OCI-M2 (cell line): ENCODE data around the gene RETN.

Source experiments
- DNase-seq: peaks from one replicate; lab custom pipeline; 2025; ENCODE audit not compliant: unreplicated experiment; lab: John Stamatoyannopoulos, UW

The RETN gene, protein sequence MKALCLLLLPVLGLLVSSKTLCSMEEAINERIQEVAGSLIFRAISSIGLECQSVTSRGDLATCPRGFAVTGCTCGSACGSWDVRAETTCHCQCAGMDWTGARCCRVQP

DNA sequence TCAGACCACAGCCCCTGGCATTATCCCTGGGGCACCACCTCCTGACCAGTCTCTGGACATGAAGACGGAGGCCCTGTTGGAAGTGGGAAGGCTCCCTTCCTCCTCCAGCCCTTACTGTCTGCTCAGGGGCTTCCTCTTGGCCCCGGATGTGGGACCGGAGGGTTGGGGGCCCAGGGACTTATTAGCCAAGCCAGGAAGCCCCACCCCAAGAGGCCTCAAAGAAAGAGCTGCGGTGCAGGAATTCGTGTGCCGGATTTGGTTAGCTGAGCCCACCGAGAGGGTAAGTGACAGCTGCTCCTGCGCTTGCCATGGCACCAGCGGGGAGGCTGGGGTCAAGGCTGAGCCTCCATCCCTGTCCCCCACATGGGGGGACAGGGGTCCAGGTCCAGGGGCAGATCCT is at the start of gene RETN:
Gene RETN, plus strand, starts transcription at position 208 of the 400 bp plus-strand sequence. CDS start 278 bp downstream, outside the sequence.
- no peak for DNase-seq

DNA sequence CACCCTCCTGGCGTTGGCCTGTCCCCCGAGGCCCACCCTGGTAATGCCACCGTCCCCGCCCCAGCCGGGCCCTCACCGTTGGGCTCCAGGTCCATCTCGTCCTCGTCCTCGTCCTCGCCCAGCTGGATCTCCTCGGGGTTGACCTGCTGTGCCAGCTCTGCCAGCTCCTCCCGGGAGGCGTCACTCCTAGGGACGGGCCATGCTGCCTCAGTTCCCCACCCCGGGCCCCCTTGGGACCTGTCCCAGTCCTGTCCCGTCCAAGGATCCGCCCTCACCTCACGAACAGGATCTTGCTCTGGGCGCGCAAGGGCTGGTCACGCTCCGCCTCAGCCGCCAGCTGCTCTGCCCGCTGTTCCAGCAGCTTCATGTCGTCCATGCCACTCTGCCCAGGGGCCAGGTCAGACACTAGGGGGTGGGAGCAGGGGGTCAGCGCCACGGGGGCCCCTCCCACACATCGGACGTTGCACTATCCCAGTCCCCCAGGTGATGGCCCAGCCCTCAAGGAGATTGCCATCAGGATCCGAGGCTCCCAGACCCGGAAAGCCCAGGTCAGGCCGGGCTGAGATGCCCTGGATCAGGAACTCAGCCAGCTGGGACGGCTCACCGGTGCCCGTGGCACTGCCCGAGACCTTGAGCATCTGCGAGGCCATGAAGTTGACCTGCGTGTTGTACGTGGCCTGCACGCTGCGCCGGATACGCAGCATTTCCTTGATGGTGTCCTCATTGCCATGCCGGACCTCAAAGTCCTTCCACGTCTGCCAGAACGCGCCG is 49.0 kb upstream of the RETN start:
- DNase-seq: no peak

GRCh38 chr19:7620442-7621412 is 48.1 kb upstream of the RETN start:
- DNase-seq: no peak

- no peak for DNase-seq
Measured at GRCh38 chr19:7622933-7623685, 45.7 kb upstream of the RETN start.

- DNase-seq: no peak
Measured at GRCh38 chr19:7623725-7624603, 44.9 kb upstream of the RETN start.

DNA sequence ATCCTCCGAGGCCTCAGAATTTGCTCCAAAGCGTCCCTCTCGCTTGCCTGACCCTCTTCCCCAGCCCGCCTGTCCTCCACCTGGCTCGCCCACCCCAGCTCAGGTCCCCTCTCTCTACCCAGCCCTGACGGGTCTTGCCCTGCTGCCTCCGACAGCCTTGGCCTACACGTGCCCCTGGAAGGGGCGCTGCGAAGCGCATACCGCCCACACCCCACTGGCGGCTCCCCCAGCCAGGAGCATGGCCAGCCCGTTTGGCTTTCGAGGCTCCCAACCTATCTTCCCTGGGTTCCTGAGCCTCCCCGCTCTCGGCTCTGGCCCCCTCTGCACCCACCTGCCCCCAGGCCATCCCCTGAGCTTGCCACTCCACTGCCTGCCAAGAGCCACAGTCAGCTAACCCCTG is 44.0 kb upstream of the RETN start:
- DNase-seq: no peak

DNA sequence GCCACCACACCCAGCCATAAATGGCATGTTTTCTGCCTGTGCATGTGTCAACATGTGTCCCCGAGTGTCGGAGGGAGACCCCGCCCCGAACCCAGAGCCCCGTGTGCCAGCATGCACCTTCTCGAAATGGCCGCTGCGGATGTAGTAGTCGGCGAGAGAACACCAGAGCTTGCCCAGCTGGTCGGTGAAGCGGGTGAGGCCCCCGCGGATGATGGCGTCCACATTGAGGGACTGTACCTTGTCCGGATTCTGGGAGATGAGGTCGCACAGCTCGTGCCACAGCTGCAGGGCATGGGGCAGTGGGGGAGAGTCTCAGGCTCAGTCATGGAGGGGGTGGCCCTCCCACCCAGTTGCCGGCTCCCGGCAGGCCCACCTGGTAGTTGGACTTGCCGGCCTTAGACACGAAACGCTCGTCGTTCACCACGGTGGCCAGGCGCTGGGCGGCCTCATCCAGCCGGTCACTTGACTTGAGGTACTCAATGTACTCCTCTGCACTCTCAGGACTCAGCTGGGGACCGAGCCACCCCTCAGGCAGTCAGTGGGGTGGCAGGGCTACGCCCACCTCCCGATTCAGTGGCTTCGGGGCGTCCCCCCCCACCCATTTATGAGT is 43.0 kb upstream of the RETN start:
- no peak for DNase-seq

DNA sequence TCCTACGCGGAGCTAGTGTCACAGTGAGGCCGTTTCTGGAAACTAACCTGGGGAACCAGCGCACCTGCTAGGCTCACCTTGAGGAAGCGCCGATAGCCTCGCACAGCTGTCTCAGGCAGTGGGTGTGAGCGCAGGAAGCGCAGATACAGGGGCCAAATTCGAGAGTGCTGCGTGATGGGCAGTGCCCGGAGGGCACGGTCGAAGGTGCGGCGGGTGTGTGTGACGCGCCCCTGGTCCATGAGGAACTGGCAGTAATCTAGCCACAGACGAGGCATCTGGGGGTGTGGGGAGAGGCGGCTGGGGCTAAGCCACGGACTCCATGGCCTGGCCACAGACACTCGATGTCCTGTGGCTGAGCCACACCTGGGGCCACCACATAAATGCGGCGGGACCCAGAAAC is 41.7 kb upstream of the RETN start:
- DNase-seq: no peak

GRCh38 chr19:7628589-7629311 is 40.1 kb upstream of the RETN start:
- no peak for DNase-seq

DNA sequence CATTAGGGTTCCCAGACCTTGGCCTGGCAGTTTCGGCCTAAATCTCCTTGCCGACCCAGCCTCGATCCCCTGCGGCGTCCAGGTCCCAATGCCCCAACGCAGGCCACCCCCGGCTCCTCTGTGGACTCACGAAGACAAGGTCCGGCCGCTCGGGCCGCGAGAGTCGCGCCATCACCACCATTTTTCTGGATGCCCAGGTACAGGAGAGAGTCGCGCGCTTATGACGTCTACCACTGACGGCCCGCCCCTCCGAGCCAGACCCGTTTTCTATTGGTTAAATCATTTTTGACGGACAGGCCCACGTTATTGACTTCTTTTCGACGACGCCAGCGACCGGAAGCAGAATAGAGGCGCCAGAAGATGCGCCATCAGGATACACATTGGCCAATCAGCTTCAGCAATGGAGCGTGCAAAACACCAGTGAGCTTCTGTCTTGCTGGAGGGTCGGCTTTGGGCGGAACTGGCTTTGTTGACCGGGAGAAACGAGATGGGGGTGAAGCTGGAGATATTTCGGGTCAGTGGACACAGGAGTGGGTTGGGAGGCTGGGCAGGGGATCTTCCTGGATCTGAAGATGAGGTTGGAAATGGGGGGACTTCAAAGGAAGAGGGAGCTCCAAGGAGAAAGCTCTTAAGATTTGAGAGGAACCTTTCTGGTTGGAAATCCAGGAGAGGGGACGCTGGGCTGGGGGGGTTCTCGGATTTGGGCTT is 39.3 kb upstream of the RETN start, which contains the start of the genes PET100 and XAB2:
Gene PET100, plus strand, starts transcription at position 447 of the 708 bp plus-strand sequence. Its CDS starts 41 bp downstream, at position 488.
Gene XAB2, minus strand, starts transcription at position 199 of the 708 bp plus-strand sequence. Its CDS starts 18 bp downstream, at position 181.
- DNase-seq: peak; percentile 95

GRCh38 chr19:7631577-7631976 is 37.3 kb upstream of the RETN start:
- no peak for DNase-seq

DNA sequence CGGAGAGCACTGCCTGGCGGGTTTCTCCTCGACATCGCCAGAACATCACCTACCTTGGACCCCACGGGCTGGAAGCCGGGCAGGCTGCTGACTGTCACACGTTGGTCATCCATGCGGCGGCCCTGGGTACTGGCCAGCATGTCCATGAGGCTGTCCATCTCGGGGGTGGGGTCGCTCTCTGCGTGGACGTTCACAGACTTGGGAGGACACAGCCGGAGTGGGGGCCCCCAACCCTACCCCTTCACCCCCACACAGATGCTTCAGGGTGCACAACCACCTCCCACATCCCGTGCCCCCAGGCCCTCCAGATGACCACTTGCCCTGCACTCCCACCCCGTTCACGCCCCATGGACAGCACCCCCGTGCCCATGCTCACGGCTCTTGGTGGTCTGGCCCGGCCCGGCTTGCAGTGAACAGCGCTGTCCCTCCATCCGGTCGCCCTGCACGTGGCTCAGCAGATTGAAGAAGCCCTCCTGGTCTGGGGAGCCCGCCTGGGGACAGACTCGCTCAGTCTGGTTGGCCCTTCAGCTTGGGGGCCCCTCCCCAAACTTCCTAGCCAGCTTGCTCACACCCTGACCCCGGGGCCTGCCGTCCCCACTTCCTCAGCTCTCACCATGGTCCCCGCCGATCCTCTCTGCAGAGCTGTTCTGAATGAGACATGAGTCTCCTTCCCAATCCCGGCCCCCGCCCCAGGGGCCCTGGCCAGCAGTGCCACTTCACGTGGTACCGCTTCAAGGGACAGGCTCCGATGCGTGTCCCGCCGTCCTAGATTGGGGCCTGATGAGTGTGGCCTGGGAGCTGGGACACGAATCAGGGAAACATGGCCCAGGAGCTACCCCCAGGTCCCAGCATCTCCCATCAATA is 36.3 kb upstream of the RETN start:
- no peak for DNase-seq

- no peak for DNase-seq
Measured at GRCh38 chr19:7633698-7634097, 35.2 kb upstream of the RETN start, which contains the start of gene PCP2. Gene PCP2, minus strand, starts transcription at chr19:7633719. Its CDS starts 262 bp downstream, at chr19:7633457.

DNA sequence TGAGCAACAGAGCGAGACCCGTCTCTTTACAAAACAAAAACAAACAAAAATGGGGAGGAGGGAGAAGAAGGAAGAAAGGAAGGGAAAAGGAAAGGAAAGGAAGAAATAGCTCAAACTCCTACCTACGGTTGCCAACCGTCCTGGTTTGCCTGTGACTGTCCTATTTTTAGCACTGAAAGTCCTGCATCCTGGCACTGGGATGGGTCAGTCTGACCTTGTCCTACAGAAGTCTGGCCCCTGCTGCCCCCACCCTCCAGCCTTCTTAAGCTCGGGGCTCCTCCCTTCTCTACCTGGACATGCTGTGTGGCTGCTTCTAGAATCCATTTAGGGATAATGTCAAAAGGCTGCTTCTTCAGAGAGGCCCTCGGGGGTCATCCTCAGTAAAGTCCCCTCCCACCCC is 33.2 kb upstream of the RETN start:
- DNase-seq: no peak

DNA sequence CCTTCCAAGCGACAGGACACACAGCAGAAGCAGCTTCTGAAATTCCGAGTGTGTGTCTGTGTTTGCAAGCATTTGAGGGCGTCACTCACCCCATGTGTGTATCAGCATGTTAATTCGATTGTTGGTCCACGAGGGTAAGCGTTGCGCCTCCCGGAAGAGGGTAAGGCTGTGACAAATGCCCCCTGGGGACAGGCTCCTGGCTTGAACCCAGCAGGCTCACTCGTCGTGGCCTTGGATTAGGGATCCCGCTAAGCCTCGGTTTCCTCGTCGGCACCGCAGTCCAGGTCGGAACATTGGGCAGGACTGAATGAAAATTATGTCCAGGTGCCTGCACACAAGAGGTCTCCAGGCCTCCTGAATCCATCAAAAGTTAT is 32.5 kb upstream of the RETN start:
- no peak for DNase-seq

DNA sequence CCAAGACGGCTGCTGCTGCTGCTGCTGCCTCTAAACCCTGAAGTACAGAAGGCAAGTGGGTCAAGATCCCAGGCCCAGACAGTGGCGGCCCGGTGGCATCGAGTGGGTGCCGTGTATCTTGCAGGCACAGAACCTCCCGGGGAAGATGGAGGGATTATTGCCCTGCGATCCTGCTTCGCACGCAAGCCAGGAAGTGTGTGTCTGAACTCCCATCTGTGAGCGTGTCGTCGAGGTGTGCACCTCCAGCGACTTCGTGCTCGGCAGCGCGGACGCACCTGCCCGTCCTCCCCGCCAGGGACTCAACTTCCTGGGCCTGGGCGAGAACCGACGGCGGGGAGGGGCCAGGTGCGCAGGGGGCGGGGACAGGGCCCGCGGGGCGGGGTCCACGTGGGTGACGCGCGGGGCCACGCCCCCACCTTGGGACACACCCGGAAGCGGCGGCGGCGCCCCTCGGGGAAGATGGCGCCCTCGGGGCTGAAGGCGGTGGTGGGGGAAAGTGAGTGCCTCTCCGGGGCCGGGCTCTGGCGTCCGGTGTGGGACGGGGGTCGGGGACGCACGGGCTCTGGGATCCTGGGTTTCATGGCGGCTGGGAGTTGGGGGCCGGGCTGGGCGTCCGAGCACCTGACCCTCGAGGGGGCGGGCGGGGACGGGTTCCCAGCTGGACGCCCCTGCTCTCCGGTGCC is 32.0 kb upstream of the RETN start, which contains the start of gene STXBP2:
Gene STXBP2, plus strand, starts transcription at position 420 of the 683 bp plus-strand sequence. Its CDS starts 40 bp downstream, at position 460.
- DNase-seq: no peak
